Activated T-helper 9 cell treated with anti-CD3 and anti-CD28 coated beads, Interleukin-2, amount 50 U/mL, for 16 hours (primary cell): ENCODE results near the gene PARVG.

Experiments used
- DNase-seq: peaks from one replicate; pipeline ENCODE4 v3.0.0-alpha.2; 2020; ENCODE audit warnings: low read depth

PARVG gene

GRCh38 chr22:44180706-44181032 is at the start of gene PARVG:
TSS of gene PARVG (plus strand) at chr22:44180925. CDS start at chr22:44183330, 2,405 bp downstream.
- DNase-seq = no peak

DNA sequence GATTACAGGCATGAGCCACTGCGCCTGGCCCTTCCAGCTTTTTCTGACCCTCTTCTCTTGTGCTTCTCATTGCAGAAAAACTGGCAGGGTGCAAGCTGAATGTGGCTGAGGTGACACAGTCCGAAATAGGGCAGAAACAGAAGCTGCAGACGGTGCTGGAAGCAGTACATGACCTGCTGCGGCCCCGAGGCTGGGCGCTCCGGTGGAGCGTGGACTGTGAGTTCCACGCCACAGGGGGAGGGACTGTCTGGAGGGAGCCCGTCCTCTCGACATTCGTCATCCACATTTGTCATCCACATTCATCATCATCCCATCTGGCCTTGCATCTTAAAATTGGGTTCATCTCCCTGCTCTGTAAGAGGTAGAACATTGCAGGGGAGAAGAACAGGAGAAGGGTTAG is 49.3 kb upstream of the PARVG start:
- DNase-seq = no peak

GRCh38 chr22:44131989-44132685 is 48.6 kb upstream of the PARVG start:
- no peak for DNase-seq

DNA sequence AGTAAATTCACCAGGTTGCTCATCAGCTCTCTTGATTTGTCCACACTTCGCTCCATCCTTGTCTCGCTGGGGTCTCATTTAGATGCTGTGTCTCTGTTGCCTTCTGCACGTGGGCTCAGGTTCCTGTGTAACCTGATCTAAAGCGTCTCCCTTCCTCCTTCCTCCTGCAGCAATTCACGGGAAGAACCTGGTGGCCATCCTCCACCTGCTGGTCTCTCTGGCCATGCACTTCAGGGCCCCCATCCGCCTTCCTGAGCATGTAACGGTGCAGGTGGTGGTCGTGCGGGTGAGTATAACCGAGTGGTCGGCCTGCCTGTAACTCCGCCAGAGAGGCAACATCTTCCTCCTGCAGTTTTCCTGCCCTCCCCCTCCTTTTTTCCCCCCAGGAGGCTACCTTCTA is 48.0 kb upstream of the PARVG start:
- DNase-seq = no peak

DNA sequence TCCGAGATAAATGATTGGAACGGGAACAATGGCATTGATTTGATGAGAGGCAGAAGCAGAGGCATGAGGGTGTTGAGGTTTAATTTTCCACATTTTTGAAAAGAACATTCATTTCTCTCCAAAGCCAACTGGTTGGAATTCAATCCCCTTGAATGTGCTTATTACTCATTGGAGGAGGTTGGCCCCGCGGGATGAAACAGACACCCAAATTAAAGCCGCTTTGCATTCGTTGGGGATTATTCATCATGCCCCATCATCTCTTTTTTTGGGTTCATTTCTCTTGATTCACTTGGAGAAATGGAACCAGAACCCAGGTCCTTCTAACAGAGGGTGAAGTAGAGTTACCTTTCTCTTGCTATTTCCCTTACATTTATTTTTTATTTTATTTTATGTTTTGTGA is 47.6 kb upstream of the PARVG start:
- no peak for DNase-seq

DNA sequence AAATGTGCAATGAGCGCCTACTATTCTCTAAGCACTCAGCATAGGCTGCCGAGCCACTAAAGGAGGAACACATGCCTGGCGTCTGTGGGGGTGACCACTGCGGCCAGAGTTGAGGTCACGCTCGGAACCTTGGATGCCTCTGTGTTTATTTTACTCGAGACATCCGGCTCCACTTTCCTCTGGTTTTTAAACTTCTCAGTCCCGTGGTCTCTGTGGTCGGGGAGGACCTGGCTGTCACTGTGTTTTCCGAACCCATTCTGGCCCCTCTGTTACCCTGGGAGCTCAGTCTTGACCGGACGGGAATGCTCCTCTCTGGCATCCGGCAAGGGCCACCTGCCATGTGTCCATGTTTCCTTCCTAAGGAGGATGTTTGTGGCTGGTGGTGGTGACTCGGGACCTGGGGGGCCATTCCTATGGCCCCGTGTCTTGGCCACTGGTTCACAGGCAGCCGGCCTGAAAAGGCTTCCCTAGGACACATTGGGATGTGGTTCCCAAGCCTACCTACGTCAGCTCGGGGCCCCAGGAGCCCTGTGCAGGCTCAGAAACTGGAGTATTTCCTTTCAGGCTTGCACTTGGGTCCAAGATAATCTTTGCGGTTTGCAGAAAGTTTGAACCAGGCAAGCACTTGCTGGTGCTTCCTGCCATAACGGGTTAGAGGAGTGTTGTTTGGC is 46.7 kb upstream of the PARVG start:
- DNase-seq = no peak

- DNase-seq = no peak
These were observed 44.6 kb upstream of the PARVG start for GRCh38 chr22:44136112-44136511.

- no peak for DNase-seq
These were observed 43.9 kb upstream of the PARVG start for GRCh38 chr22:44136786-44137185.

DNA sequence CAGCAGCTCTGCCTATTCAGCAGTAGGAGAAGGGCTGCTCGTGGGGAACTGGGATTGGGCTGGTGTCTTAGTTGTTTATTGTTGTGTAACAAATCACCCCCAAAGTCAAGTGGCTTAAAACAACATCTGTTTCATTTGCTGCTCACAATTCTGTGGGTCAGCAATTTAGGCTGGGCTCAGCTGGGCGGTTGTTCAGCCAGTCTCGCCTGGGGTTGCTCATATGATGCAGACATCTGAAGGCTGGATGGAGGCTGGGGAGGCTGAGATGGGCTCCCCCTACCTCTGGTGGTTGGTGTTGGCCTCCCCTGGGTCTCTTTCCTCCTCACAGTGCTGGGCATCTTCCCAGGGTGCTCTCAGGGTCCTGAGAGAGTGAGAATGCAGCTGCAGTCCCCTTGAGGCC is 43.3 kb upstream of the PARVG start:
- DNase-seq = no peak

DNA sequence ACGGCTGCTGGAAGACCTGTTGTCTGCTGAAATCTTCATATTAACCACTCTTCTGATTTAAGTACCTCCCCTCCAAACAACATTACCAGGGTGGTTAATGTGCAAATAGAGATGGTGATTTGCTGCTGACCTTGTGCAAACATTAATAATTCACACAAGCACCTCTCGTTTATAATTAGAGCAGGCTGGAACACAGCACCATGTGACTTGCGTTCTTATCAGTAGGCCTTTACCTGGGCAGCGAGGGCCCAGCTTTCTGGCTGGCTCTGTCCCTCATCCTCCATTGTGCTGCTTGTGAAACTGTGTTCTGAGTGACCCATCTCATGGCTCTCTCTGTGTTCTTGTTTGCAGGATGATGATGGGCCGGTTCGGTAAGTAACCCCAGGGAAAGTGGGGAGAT is 41.0 kb upstream of the PARVG start:
- no peak for DNase-seq

DNA sequence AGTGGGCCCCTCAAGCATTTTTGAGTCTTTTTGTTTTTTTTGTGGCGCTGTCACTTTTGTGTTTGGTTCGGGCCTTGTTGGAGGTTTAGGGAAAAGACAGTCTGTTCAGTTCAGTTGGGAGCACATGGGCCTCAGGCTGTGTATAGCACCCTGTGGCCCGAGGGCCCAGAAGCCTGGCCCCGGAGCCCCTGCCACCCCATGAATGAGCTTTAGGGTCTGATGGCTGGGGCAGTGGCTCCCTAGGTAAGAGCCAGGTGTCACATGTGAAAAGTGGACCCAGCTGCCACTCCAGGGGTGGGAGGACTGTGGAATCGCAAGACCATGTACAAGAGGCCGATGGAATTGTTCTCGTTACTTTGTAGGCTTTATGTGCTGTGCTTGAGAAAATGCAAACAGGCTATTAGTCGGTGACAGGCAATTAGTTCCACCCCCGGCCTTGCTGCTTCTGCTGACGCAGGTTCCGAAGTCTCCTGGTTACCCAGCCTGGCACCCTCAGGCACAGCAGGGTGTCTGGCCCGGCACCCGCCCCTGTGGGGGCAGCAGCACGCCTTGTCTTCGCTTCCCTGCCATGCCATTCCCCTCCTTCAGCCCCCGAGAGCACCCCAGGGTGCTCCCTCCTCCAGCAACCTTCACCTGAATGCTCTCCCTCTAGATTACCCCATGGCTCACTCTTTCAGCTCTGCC is 38.2 kb upstream of the PARVG start:
- no peak for DNase-seq

DNA sequence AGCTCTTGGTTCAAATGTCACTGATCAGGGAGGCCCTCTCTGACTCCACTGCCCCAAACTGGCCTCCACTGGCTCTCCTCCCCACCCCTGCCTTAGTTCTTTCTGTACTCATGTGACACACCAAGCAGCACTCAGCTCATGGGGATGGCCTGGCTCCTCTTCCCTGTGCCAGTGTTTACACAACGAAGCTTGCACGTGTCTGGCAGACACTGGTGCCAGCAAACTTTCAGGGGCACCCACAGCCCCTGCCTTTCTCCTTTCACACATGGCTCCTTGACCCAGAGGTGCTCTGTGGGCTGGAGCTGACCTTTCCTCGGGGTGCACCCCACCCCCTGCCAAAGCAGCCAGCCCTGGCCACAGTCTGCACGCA is 37.6 kb upstream of the PARVG start:
- no peak for DNase-seq

DNA sequence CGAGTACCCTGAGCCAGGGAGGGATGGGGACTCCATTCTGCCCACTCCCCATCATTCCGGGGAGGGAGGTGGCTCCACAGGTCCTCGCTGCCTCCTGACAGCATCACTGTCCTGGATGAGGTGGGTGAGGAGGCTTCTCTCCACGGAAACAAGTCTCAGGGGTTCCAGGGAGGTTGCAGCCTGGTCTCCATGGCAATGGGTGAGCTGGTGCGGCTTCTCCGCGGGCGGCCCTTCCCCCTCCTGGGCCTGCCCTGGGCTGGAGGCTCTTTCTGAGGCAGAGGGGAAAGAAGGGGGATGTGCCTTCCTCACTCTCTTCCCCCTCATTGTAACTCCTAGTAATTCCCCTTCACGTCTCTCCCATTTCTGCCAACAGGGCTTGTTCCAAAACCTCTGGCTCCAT is 37.1 kb upstream of the PARVG start:
- no peak for DNase-seq

DNA sequence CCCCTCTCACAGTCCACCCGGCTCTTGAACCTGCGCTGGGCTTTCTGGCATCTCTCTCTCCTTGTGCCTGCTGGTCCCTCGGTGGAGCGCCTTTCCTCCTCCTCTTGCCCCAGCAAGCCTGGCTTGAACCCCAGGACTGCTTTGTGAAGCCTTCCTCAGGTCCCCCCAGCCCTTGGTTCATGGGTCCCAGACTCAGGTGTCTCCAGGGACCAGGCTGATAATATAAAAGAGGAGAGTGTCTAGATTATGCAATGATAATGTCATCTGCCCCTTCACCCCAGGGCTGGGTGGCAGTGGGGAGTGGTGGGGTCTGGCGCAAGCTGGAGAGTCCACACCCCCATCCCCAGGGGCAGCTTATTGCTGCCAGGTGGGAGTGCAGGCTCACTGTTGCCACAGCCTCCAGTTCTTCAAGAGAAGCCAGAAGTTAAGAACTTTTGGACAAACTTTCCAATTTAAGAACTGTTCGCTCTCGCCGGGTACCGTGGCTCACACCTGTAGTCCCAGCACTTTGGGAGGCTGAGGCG is 36.6 kb upstream of the PARVG start:
- DNase-seq = no peak

GRCh38 chr22:44145544-44145943 is 35.2 kb upstream of the PARVG start:
- no peak for DNase-seq

GRCh38 chr22:44146088-44146861 is 34.5 kb upstream of the PARVG start:
- DNase-seq = no peak

DNA sequence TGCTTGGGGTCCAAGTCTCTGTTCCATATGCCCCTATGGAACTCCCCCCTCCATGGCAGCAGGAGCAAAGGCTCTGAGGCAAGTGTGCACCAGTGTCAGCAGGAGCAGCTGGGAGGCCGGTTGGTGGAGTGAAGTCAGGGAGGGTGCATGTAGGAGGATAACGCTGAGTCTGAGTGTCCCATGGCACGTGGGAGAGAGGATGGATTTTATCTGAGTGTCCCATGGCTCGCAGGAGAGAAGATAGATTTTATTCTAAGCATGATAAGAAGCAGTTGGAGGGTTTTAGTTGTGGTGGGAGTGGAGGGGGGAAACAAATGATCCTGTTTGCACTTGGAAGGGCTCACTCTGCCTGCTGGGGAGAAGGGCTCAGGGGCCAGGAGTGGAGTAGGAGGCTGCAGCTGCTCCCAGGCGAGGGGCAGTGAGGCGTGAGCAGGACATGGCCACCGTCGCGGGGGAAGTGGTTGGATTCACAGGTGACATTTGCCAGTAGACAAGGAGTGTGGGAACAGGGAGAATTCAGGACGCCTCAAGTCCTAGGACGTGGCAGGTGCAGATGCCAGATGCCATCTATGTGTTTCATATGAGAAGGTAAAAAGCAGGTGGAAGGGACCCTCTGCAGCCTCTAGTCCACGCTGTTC is 33.6 kb upstream of the PARVG start:
- DNase-seq = no peak

DNA sequence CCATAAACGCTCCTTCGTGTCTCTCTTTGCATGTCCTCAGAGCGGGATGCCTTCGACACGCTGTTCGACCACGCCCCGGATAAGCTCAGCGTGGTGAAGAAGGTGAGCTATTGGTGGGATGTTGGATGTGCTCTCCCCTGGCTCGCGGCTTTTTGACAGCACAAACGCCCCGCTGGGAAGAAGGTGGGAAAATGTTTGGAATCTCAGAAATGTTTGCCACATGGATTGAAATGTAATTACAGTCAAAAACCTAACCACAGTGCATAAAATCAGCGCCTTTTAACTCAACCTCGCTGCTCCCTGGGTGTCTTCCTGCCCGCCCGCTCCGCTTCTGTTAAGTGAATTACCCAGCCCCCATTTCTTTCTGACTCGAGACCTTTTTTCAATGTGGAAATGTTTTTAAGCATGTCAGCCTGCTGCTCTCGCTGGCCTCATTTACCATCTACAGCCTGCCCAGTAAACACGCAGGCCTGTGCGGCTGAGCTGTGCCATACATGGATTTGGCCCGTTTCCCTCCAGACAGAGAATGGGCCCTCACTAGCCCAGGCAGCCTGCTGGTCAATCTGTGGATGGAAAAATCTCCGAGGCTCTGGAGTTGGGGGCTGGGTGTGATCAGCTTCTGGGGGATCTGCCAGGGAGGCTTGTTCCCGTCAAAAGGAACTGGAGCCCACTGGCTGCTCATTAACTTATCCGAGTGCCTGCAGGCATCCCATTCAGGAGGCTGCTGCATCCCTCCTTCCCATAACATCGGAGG is 32.7 kb upstream of the PARVG start:
- DNase-seq = no peak

DNA sequence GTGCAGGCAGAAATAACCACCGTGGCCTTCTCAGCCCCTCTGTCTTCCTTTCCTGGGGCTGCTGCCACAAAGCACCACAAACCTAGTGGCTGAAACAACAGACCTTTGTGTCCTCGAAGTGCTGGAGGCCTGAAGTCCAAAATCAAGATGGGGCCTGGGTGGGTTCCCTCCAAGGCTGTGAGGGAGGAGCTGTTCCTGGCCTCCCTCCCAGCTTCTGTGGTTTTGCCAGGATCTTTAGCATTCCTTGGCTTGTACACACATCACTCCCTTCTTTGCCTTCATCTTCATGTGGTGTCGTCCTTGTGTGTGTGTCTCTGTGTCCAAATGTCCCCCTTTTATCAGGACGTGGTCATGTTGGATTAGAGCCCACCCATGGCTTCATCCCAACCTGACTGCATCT is 29.0 kb upstream of the PARVG start:
- no peak for DNase-seq

GRCh38 chr22:44153710-44154109 is 27.0 kb upstream of the PARVG start:
- no peak for DNase-seq

DNA sequence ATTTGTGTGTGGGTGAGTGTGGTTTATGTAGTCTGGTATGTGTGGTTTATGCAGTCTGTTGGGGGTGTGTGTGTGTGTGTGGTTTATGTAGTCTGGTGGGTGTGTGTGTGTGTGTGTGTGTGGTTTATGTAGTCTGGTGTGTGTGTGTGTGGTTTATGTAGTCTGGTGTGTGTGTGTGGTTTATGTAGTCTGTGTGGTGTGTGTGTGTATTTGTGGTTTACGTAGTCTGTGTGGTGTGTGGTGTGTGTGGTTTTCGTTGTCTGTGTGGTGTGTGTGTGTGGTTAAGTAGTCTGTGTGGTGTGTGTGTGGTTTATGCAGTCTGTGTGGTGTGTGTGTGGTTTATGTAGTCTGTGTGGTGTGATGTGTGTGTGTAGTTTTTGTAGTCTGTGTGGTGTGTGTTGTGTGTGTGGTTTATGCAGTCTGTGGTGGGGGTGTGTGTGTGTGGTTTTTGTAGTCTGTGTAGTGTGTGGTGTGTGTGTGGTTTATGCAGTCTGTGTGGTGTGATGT is 26.2 kb upstream of the PARVG start:
- no peak for DNase-seq
